Thymus (tissue), 11 donors: Measurements from ENCODE around the gene BTNL9. TPM values are rescaled to one million over a fixed set of nuclear protein-coding genes. Genes with fewer than 3 reads are reported as not detected.

ENCODE experiments used
- DNase-seq, 9 donors: peaks; one replicate each; pipeline ENCODE4 v3.0.0-alpha.2; 2013; ENCODE audit warnings: low spot score in 9 of 9, low read depth in 6 of 9, missing footprints in 1 of 9
- H3K27ac ChIP-seq, 2 donors: one replicate each; pipeline ENCODE4 v1.5.1; 2013; ENCODE audit warnings: control low read depth in 1 of 2, low read depth in 1 of 2, low read length in 1 of 2, mild to moderate bottlenecking in 1 of 2, moderate library complexity in 1 of 2
- H3K27me3 ChIP-seq, 2 donors: one replicate each; pipeline ENCODE4 v1.5.1; 2013; ENCODE audit warnings: low read length in 1 of 2; ENCODE audit not compliant: control insufficient read depth in 2 of 2, insufficient read depth in 1 of 2
- H3K36me3 ChIP-seq, 2 donors: one replicate each; pipeline ENCODE4 v1.5.1; 2013; ENCODE audit warnings: low read length in 1 of 2, mild to moderate bottlenecking in 1 of 2, moderate library complexity in 1 of 2; ENCODE audit not compliant: control insufficient read depth in 2 of 2, insufficient read depth in 2 of 2
- H3K4me1 ChIP-seq, 2 donors: one replicate each; pipeline ENCODE4 v1.5.1; 2013; ENCODE audit warnings: low read length in 2 of 2; ENCODE audit not compliant: control insufficient read depth in 2 of 2, insufficient read depth in 2 of 2
- H3K4me3 ChIP-seq, 2 donors: one replicate each; pipeline ENCODE4 v1.5.1; 2013; ENCODE audit warnings: low read length in 2 of 2, control low read depth in 1 of 2, mild to moderate bottlenecking in 1 of 2
- H3K9me3 ChIP-seq, 2 donors: one replicate each; pipeline ENCODE4 v1.5.1; 2013; ENCODE audit warnings: low read length in 1 of 2, mild to moderate bottlenecking in 1 of 2; ENCODE audit not compliant: control insufficient read depth in 2 of 2, insufficient read depth in 1 of 2
- WGBS: extraction: QIAGEN DNeasy Blood & Tissue Kit; methylation state at CpG from one replicate; pipeline ENCODE4 v1.1.7; 2013; 5-methylcytosine and 5-hydroxymethylcytosine counted together
- polyA plus RNA-seq: library from polyadenylated mRNA; stranded (reverse); fragments of 200-250 nt; gene quantifications from one replicate; pipeline ENCODE4 v1.2.3, GENCODE V29; 2013
- total RNA-seq: library from RNA; stranded (reverse); fragments of 120-200 nt; gene quantifications from one replicate; pipeline ENCODE4 v1.2.4, GENCODE V29; 2013
- donor health status: healthy.

BTNL9 gene
- total and polyA plus RNA-seq, 2 donors: 6.3 to 45.2 TPM

DNA sequence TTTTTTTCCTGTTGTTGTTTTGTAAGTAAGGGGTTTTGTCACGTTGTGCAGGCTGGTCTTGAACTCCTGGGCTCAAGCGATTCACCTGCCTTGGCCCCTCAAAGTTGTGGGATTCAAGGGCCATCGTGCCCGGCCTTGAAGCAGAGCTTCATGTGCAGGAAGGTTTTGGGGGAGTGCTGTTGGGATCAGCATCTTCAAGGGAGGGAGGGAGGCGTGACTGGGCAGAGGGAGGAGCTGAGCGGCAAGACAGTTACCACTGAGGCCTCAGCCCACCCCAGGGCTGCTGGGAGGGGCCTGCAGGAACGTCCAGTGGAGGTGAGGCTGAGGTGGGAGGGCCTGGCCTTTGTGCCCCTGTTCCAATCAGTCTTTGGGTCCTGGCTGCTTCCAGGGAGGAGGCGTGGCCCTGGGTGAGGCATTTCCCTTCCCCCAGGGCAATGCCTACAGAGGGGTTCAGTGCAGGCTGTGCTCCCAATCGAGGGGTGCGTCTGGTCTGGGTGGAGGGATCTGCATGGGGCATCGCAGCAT lies 69.5 kb downstream of the BTNL9 start:
- H3K9me3 ChIP-seq: peaks cover 0 to 7% of the 10 kb centered on the region in 2 donors
- no peak overlapping the region for H3K4me3 ChIP-seq
- H3K36me3 ChIP-seq: no peaks in the 10 kb centered on the region
- peaks cover 8 to 65% of the 10 kb centered on the region in 2 donors for H3K27me3 ChIP-seq
- no peak for DNase-seq
- WGBS: 60% methylated on average over 11 of the region's 11 CpGs
- no peak overlapping the region for H3K27ac ChIP-seq
- peaks cover 0 to 1% of the 10 kb centered on the region in 2 donors for H3K4me1 ChIP-seq

DNA sequence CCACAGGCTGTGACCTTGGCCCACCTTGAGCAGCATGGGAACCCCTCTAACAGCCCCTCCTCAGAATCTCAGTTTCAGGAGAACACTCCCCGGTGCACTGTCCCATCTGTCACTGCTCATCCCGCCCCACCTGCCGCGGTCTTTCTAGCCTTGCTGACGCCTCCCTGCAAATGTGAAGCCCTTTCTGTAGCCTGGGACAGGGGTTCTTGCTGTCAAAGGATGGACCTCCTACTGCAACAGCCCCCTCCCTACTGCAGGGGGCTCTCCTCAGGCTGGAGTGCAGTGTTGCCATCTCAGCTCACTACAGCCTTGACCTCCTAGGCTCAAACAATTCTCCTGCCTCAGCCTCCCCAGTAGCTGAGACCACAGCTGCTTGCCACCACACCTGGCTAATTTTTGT lies 70.9 kb downstream of the BTNL9 start:
- no peak for DNase-seq
- WGBS: 91% methylated on average over 5 of the region's 5 CpGs
- Histone ChIP-seq H3K4me1 (peaks cover 0 to 5% of the 10 kb centered on the region in 2 donors), H3K9me3 (peaks cover 0 to 10% of the 10 kb centered on the region in 2 donors), H3K36me3 (no peaks in the 10 kb centered on the region), H3K4me3 (no peak overlapping the region), H3K27ac (no peak overlapping the region), H3K27me3 (peaks cover 14 to 66% of the 10 kb centered on the region in 2 donors)

Other genes with a start within 250 kb of the BTNL9 start
- gene MGAT1, start 237.5 kb upstream of the BTNL9 start, total RNA-seq: 53.4 TPM
- 129 TPM for gene MGAT1, start 237.5 kb upstream of the BTNL9 start, polyA plus RNA-seq
- gene ZFP62, start 179.0 kb upstream of the BTNL9 start, total RNA-seq: 41.1 TPM
- gene ZFP62, start 179.0 kb upstream of the BTNL9 start, polyA plus RNA-seq: 48.6 TPM
- gene BTNL8, start 141.1 kb upstream of the BTNL9 start, total RNA-seq: 0.24 TPM
- gene BTNL8, start 141.1 kb upstream of the BTNL9 start, polyA plus RNA-seq: 0.46 TPM
- not detected for gene BTNL3, start 51.4 kb upstream of the BTNL9 start, total RNA-seq
- gene BTNL3, start 51.4 kb upstream of the BTNL9 start, polyA plus RNA-seq: 0.14 TPM
- 0.05 TPM for gene OR2V1, start 90.9 kb downstream of the BTNL9 start, total RNA-seq
- 0.02 TPM for gene OR2V1, start 90.9 kb downstream of the BTNL9 start, polyA plus RNA-seq
- gene OR2V2, start 107.3 kb downstream of the BTNL9 start, total RNA-seq: 0.05 TPM
- gene OR2V2, start 107.3 kb downstream of the BTNL9 start, polyA plus RNA-seq: under 0.01 TPM
- 0.38 TPM for gene TRIM7, start 164.9 kb downstream of the BTNL9 start, total RNA-seq
- 5.3 TPM for gene TRIM7, start 164.9 kb downstream of the BTNL9 start, polyA plus RNA-seq
- 19.9 TPM for gene TRIM41, start 183.0 kb downstream of the BTNL9 start, total RNA-seq
- 25.8 TPM for gene TRIM41, start 183.0 kb downstream of the BTNL9 start, polyA plus RNA-seq
- 4,509 TPM for gene RACK1, start 203.6 kb downstream of the BTNL9 start, total RNA-seq
- 2,214 TPM for gene RACK1, start 203.6 kb downstream of the BTNL9 start, polyA plus RNA-seq
- gene TRIM52, start 220.9 kb downstream of the BTNL9 start, total RNA-seq: 10.7 TPM
- gene TRIM52, start 220.9 kb downstream of the BTNL9 start, polyA plus RNA-seq: 35.2 TPM